Astrocyte of the spinal cord (primary cell): Measurements from ENCODE around the gene POLR1A.

ENCODE experiments used
- DNase-seq: peaks from one replicate; pipeline ENCODE4 v3.0.0; 2011; ENCODE audit warnings: low read depth, low spot score
- H3K4me3 ChIP-seq: 2 replicates; pipeline ENCODE4 v1.5.1; 2011; ENCODE audit warnings: low read depth, mild to moderate bottlenecking, low read length, moderate library complexity
- CTCF ChIP-seq: IDR thresholded peaks from 2 replicates; pipeline ENCODE4 v1.5.1; 2012; ENCODE audit warnings: low read depth, mild to moderate bottlenecking, low read length, inconsistent platforms
- in situ Hi-C: cut with HindIII; loops from 2 replicates; pipeline ENCODE4 v1.10.0; 2017; ENCODE audit warnings: low sequenced_read_pairs

Gene POLR1A

GRCh38 chr2:86097913-86098312 lies 7.8 kb downstream of the POLR1A start:
- no peak overlapping the region for H3K4me3 ChIP-seq
- DNase-seq = no peak
- no peak for TF ChIP-seq CTCF
- in situ Hi-C loops = no loop called here

DNA sequence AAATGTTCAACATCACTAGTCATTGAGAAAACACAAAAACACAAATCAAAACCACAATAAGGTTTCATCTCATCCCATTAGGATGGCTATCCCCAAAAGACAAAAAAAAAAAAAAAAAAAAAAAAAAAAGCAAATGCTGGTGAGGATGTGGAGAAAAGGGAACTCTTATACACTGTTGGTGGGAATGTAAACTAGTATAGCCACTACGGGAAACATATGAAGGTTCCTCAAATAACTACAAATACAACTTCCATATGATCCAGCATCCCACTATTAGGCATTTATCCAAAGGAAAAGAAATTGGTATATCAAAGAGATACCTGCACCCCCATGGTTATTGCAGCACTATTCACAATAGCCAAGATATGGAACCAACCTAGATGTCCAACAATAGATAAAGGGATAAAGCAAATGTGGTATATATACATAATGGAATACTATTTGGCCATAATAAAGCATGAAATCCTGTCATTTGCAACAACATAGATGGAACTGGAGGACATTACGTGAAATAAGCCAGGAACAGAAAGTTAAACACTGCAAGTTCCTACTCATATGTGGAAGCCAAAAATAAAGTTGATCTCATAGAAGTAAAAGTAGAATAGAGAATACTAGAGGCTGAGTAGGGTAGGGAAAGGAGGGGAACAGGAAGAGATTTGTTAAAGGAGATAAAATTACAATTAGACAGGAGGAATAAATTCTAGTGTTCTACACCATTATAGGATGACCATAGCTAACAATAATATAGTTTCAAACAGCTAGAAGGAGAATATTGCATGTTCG lies 8.4 kb downstream of the POLR1A start:
- in situ Hi-C loops = no loop called here

GRCh38 chr2:86094229-86094628 lies 11.5 kb downstream of the POLR1A start:
- no peak for TF ChIP-seq CTCF
- in situ Hi-C loops = no loop called here
- no peak overlapping the region for H3K4me3 ChIP-seq
- no peak for DNase-seq

More for the DNA sequence above, 8.4 kb downstream of the POLR1A start:
- DNase-seq = no peak
- H3K4me3 ChIP-seq = no peak overlapping the region
- TF ChIP-seq CTCF = no peak

DNA sequence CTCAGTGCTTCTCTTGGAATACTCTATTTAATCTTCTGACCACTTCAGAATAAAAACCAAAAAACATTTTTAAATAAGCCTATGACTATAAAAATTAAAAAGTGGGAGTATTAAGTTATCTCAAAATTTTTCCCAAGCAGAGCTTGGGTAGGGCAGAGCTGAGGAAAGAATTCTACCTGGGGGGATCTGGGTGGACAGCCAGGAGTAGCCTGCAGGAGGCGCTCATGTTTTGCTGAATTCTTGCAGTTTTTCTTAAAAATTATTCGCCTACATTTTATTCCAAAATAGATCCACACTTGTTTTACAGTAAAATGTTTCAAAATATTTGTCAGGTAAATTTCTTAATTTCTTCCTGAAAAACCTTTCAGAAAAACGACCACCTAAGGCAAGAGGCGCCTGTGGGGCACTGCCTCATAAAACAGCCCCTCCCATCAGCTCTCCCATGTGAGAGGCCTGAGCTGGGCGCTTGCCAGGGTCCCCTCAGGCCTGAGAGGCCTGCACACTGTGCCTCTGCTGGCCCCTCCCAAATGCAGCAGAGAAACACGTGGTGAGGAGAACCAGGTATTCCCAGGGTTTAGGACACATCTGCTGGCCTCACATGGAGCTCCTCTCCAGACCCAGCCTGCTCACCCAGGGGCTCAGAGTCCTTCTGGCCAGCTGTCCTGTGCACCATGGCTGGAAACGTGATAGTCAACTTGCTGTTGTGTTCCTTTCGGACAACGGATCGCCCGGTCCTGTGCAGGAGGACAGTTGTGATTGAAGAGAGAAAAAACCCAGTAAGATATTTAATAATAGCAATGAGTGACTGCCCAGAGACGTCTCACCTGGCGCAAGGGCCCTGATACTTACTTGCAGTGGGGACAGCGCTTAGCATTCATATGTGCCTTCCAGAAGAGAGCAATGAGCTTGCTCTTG lies 17.5 kb downstream of the POLR1A start:
- no peak overlapping the region for H3K4me3 ChIP-seq
- in situ Hi-C loops = no loop called here
- peak; percentile 49 for TF ChIP-seq CTCF
- DNase-seq = no peak

GRCh38 chr2:86082756-86083155 lies 22.9 kb downstream of the POLR1A start:
- no peak for TF ChIP-seq CTCF
- no peak for DNase-seq
- H3K4me3 ChIP-seq = no peak overlapping the region
- in situ Hi-C loops = no loop called here

DNA sequence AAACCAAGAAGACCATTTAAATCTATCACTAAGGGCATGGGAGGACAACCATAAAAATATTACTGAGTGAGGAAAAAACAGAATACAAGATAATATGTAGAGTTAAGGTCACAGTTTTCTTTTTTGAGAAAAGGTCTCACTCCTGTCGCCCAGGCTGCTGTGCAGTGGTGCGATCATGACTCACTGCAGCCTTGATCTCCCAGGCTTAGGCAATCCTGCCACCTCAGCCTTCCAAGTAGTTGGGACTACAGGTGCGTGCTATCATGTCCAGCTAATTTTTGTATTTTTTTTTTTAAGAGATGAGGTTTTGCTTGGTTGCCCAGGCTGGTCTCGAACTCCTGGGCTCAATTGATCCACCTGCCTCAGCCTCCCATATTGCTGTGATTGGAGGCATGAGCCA lies 24.0 kb downstream of the POLR1A start:
- in situ Hi-C loops = no loop called here
- no peak for DNase-seq
- no peak for TF ChIP-seq CTCF
- no peak overlapping the region for H3K4me3 ChIP-seq
